ENCODE data around the gene MMD. TPM values are rescaled to one million over a fixed set of nuclear protein-coding genes. Genes with fewer than 3 reads are reported as not detected.

Gene MMD
- total and polyA plus RNA-seq, 2 of the 13 experiments (the other 11 are each of a cell fraction or from before 2014, with no cell fraction given): 121 to 225 TPM

DNA sequence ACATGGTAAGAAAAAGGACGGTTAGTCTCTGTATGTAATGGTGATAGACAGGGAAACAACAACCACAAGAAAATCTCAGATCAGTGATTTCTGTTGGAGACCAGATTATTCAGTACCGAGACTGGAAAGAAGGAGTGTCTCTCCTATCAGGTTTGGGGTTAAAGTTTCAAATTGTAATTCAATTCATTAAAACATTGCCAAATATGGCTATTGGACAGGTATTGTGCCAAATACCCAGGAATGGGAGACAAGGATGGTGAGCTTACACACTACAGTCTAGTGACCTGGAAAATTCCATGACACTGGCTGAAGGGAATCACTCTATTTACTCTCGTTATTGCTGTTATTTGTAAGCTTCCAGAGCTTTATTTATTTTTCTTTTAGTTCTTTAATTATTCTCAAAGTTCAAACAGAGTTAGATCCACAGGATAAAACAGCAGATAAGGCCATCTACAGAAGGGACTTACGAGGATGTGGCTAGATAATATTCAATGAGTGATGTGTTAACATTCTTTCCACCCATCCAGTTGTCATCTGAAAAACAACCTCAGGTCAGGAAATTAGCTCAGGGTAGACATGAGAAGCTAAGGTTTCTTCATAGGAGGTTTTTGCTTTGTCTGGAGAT, 25.1 kb upstream of the MMD start (continued):
- TF ChIP-seq ZBTB38 (CRISPR knock-in tag; IDR thresholded peaks at IDR 0.05): no peak
- TF ChIP-seq MEIS1 (CRISPR knock-in tag; IDR thresholded peaks at IDR 0.05; ENCODE audit: borderline replicate concordance): peak; percentile 93
- TF ChIP-seq TBL1XR1 (IDR thresholded peaks at IDR 0.05; ENCODE audit: borderline replicate concordance, low read length, partially characterized antibody): no peak
- no peak for TF ChIP-seq ARNT (IDR thresholded peaks at IDR 0.05)
- TF ChIP-seq, protein P1, sequence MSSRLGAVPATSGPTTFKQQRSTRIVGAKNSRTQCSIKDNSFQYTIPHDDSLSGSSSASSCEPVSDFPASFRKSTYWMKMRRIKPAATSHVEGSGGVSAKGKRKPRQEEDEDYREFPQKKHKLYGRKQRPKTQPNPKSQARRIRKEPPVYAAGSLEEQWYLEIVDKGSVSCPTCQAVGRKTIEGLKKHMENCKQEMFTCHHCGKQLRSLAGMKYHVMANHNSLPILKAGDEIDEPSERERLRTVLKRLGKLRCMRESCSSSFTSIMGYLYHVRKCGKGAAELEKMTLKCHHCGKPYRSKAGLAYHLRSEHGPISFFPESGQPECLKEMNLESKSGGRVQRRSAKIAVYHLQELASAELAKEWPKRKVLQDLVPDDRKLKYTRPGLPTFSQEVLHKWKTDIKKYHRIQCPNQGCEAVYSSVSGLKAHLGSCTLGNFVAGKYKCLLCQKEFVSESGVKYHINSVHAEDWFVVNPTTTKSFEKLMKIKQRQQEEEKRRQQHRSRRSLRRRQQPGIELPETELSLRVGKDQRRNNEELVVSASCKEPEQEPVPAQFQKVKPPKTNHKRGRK (CRISPR knock-in tag; IDR thresholded peaks at IDR 0.05): no peak
- peak; percentile 98; the same call in 1 of the 2 replicates for TF ChIP-seq FOXJ3 (CRISPR knock-in tag; IDR thresholded peaks at IDR 0.05; ENCODE audit: borderline replicate concordance)
- no peak for TF ChIP-seq ARNT2 (CRISPR knock-in tag; IDR thresholded peaks at IDR 0.05; ENCODE audit: low read depth)
- no peak for TF ChIP-seq ZMYM2 (CRISPR knock-in tag; IDR thresholded peaks at IDR 0.05)
- peak; percentile 43; the same call in 1 of the 2 replicates for TF ChIP-seq ZNF34 (CRISPR knock-in tag; IDR thresholded peaks at IDR 0.05; ENCODE audit: borderline replicate concordance)
- TF ChIP-seq ZNF232 (CRISPR knock-in tag; IDR thresholded peaks at IDR 0.05; ENCODE audit: borderline replicate concordance): peak; percentile 61; the same call in 1 of the 2 replicates
- peak; percentile 40; the same call in 1 of the 2 replicates for TF ChIP-seq ZNF430 (CRISPR knock-in tag; IDR thresholded peaks at IDR 0.05)
- TF ChIP-seq, protein P2, sequence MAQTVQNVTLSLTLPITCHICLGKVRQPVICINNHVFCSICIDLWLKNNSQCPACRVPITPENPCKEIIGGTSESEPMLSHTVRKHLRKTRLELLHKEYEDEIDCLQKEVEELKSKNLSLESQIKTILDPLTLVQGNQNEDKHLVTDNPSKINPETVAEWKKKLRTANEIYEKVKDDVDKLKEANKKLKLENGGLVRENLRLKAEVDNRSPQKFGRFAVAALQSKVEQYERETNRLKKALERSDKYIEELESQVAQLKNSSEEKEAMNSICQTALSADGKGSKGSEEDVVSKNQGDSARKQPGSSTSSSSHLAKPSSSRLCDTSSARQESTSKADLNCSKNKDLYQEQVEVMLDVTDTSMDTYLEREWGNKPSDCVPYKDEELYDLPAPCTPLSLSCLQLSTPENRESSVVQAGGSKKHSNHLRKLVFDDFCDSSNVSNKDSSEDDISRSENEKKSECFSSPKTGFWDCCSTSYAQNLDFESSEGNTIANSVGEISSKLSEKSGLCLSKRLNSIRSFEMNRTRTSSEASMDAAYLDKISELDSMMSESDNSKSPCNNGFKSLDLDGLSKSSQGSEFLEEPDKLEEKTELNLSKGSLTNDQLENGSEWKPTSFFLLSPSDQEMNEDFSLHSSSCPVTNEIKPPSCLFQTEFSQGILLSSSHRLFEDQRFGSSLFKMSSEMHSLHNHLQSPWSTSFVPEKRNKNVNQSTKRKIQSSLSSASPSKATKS (CRISPR knock-in tag; IDR thresholded peaks at IDR 0.05): 0 out of 2 replicates have a peak, but pooled peaks have one; percentile 38
- TF ChIP-seq TAF15 (IDR thresholded peaks at IDR 0.05; ENCODE audit: low read depth, low read length, poor library complexity, severe bottlenecking): no peak
- TF ChIP-seq, protein P3, sequence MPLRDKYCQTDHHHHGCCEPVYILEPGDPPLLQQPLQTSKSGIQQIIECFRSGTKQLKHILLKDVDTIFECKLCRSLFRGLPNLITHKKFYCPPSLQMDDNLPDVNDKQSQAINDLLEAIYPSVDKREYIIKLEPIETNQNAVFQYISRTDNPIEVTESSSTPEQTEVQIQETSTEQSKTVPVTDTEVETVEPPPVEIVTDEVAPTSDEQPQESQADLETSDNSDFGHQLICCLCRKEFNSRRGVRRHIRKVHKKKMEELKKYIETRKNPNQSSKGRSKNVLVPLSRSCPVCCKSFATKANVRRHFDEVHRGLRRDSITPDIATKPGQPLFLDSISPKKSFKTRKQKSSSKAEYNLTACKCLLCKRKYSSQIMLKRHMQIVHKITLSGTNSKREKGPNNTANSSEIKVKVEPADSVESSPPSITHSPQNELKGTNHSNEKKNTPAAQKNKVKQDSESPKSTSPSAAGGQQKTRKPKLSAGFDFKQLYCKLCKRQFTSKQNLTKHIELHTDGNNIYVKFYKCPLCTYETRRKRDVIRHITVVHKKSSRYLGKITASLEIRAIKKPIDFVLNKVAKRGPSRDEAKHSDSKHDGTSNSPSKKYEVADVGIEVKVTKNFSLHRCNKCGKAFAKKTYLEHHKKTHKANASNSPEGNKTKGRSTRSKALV (CRISPR knock-in tag; IDR thresholded peaks at IDR 0.05): peak; percentile 73; the same call in 1 of the 2 replicates
- TF ChIP-seq, protein P4, sequence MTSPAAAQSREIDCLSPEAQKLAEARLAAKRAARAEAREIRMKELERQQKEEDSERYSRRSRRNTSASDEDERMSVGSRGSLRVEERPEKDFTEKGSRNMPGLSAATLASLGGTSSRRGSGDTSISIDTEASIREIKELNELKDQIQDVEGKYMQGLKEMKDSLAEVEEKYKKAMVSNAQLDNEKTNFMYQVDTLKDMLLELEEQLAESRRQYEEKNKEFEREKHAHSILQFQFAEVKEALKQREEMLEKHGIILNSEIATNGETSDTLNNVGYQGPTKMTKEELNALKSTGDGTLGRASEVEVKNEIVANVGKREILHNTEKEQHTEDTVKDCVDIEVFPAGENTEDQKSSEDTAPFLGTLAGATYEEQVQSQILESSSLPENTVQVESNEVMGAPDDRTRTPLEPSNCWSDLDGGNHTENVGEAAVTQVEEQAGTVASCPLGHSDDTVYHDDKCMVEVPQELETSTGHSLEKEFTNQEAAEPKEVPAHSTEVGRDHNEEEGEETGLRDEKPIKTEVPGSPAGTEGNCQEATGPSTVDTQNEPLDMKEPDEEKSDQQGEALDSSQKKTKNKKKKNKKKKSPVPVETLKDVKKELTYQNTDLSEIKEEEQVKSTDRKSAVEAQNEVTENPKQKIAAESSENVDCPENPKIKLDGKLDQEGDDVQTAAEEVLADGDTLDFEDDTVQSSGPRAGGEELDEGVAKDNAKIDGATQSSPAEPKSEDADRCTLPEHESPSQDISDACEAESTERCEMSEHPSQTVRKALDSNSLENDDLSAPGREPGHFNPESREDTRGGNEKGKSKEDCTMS (CRISPR knock-in tag; conservative IDR thresholded peaks at IDR 0.05): no peak; the same call in 1 of the 2 replicates
- TF ChIP-seq, protein P5, sequence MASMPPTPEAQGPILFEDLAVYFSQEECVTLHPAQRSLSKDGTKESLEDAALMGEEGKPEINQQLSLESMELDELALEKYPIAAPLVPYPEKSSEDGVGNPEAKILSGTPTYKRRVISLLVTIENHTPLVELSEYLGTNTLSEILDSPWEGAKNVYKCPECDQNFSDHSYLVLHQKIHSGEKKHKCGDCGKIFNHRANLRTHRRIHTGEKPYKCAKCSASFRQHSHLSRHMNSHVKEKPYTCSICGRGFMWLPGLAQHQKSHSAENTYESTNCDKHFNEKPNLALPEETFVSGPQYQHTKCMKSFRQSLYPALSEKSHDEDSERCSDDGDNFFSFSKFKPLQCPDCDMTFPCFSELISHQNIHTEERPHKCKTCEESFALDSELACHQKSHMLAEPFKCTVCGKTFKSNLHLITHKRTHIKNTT (CRISPR knock-in tag; IDR thresholded peaks at IDR 0.05): no peak
- TF ChIP-seq ZNF382 (CRISPR knock-in tag; IDR thresholded peaks at IDR 0.05; ENCODE audit: borderline replicate concordance): no peak
- no peak for TF ChIP-seq ZNF33A (CRISPR knock-in tag; IDR thresholded peaks at IDR 0.05; ENCODE audit: borderline replicate concordance)
- no peak for TF ChIP-seq SNAI1 (CRISPR knock-in tag; IDR thresholded peaks at IDR 0.05; ENCODE audit: borderline replicate concordance)
